ENCODE measurements around the gene PPP1R16B. TPM values are rescaled to one million over a fixed set of nuclear protein-coding genes. Genes with fewer than 3 reads are reported as not detected.

Gene PPP1R16B
- total RNA-seq, 2 donors from 2014 or later = 1.3 to 1.9 TPM

GRCh38 chr20:38950254-38950653 lies 144.8 kb downstream of the PPP1R16B start:
- 95% methylated on average over 2 of the region's 2 CpGs for WGBS
- Histone ChIP-seq H3K4me3 (no peak overlapping the region), H3K36me3 (no peaks in the 10 kb centered on the region), H3K9me3 (no peaks in the 10 kb centered on the region), H3K4me1 (replicated peaks) (no peaks in the 10 kb centered on the region), H3K27ac (no peak overlapping the region), H3K27me3 (replicated peaks; ENCODE audit: insufficient read depth) (no peaks in the 10 kb centered on the region)
- intact Hi-C loops (cut with DNase I) = no loop called here
- TF ChIP-seq, protein P1, sequence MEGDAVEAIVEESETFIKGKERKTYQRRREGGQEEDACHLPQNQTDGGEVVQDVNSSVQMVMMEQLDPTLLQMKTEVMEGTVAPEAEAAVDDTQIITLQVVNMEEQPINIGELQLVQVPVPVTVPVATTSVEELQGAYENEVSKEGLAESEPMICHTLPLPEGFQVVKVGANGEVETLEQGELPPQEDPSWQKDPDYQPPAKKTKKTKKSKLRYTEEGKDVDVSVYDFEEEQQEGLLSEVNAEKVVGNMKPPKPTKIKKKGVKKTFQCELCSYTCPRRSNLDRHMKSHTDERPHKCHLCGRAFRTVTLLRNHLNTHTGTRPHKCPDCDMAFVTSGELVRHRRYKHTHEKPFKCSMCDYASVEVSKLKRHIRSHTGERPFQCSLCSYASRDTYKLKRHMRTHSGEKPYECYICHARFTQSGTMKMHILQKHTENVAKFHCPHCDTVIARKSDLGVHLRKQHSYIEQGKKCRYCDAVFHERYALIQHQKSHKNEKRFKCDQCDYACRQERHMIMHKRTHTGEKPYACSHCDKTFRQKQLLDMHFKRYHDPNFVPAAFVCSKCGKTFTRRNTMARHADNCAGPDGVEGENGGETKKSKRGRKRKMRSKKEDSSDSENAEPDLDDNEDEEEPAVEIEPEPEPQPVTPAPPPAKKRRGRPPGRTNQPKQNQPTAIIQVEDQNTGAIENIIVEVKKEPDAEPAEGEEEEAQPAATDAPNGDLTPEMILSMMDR (IDR thresholded peaks at IDR 0.05) = no peak
- TF ChIP-seq POLR2AphosphoS5 (IDR thresholded peaks at IDR 0.05) (no peak), POLR2A (IDR thresholded peaks at IDR 0.05) (no peak)
- DNase-seq (ENCODE audit: low spot score) = no peak

DNA sequence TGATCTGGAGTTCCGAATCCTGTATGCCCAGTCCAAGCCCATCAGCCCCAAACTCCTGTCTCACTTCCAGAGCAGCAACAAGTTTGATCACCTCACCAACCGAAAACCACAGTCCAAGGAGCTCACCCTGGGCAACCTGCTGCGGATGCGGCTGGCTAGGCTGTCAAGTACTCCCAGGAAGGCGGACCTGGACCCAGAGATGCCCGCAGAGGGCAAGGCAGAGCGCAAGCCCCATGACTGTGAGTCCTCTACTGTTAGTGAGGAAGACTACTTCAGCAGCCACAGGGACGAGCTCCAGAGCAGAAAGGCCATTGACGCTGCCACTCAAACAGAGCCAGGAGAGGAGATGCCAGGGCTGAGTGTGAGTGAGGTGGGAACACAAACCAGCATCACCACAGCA lies 146.1 kb downstream of the PPP1R16B start:
- no peak overlapping the region for H3K27ac ChIP-seq
- DNase-seq (ENCODE audit: low spot score) = no peak

GRCh38 chr20:38952153-38952552 lies 146.7 kb downstream of the PPP1R16B start:
- H3K9me3 ChIP-seq = no peaks in the 10 kb centered on the region
- TF ChIP-seq POLR2AphosphoS5 (IDR thresholded peaks at IDR 0.05) (no peak), POLR2A (IDR thresholded peaks at IDR 0.05) (no peak)
- TF ChIP-seq, protein P1 (IDR thresholded peaks at IDR 0.05) = no peak
- no peaks in the 10 kb centered on the region for H3K4me1 ChIP-seq (replicated peaks)
- H3K4me3 ChIP-seq = no peak overlapping the region
- DNase-seq (ENCODE audit: low spot score) = no peak
- H3K36me3 ChIP-seq = no peaks in the 10 kb centered on the region
- no peaks in the 10 kb centered on the region for H3K27me3 ChIP-seq (replicated peaks; ENCODE audit: insufficient read depth)
- intact Hi-C loops (cut with DNase I) = no loop called here
- no peak overlapping the region for H3K27ac ChIP-seq
- WGBS = 96% methylated on average over 6 of the region's 6 CpGs

More for the DNA sequence above, 146.1 kb downstream of the PPP1R16B start:
- WGBS = 96% methylated on average over 9 of the region's 9 CpGs
- Histone ChIP-seq H3K27me3 (replicated peaks; ENCODE audit: insufficient read depth) (no peaks in the 10 kb centered on the region), H3K36me3 (no peaks in the 10 kb centered on the region), H3K9me3 (no peaks in the 10 kb centered on the region), H3K4me1 (replicated peaks) (no peaks in the 10 kb centered on the region), H3K4me3 (no peak overlapping the region)
- intact Hi-C loops (cut with DNase I) = no loop called here
- TF ChIP-seq POLR2A (IDR thresholded peaks at IDR 0.05) (no peak), POLR2AphosphoS5 (IDR thresholded peaks at IDR 0.05) (no peak)
- TF ChIP-seq, protein P1 (IDR thresholded peaks at IDR 0.05) = no peak

GRCh38 chr20:38953630-38954340 lies 148.3 kb downstream of the PPP1R16B start:
- no peaks in the 10 kb centered on the region for H3K27me3 ChIP-seq (replicated peaks; ENCODE audit: insufficient read depth)
- TF ChIP-seq POLR2AphosphoS5 (IDR thresholded peaks at IDR 0.05) = no peak
- H3K4me1 ChIP-seq (replicated peaks) = no peaks in the 10 kb centered on the region
- intact Hi-C loops (cut with DNase I) = no loop called here
- H3K27ac ChIP-seq = no peak overlapping the region
- no peaks in the 10 kb centered on the region for H3K36me3 ChIP-seq
- no peak for DNase-seq (ENCODE audit: low spot score)
- WGBS = 94% methylated on average over 8 of the region's 8 CpGs
- H3K9me3 ChIP-seq = no peaks in the 10 kb centered on the region
- no peak overlapping the region for H3K4me3 ChIP-seq

DNA sequence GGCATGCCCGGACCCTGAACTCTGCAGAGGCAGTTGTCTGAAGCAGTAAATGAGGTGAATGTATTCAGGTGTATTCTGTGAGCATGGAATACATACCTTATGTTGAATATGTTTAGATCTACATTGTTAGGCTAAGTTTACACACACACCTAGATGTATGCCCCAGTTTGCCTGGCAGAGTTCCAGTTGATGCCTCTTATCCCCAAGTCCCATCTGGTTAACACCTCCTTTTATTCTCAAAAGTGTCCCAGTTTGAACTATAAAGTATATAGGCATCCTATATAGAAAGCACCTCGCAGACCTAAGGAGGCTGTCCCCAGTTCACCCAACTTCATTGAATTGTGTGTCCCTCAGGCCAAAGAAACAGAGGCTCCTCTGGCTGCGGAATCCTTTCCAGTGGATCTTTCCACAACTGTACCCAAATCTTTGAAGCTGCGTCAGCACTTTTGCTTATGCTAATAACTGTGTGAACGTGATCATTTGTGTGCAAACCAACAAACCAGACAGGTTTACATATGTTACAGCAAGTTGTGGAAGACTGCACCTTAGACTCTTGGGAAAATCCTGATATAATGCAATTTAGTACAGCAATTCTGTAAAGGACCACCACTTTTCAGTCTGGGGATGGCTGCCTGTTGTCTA lies 151.9 kb downstream of the PPP1R16B start:
- WGBS = 76% methylated on average over 5 of the region's 5 CpGs
- Histone ChIP-seq H3K4me3 (no peak overlapping the region), H3K9me3 (no peaks in the 10 kb centered on the region), H3K27me3 (replicated peaks; ENCODE audit: insufficient read depth) (no peaks in the 10 kb centered on the region), H3K36me3 (no peaks in the 10 kb centered on the region), H3K27ac (no peak overlapping the region), H3K4me1 (replicated peaks) (no peaks in the 10 kb centered on the region)
- DNase-seq (ENCODE audit: low spot score) = no peak
- intact Hi-C loops (cut with DNase I) = no loop called here
- TF ChIP-seq, protein P1 (IDR thresholded peaks at IDR 0.05) = no peak
- no peak for TF ChIP-seq POLR2A (IDR thresholded peaks at IDR 0.05)

Data from prostate gland (tissue), 2 donors.